ENCODE data around the gene SELENOT.

Gene SELENOT

DNA sequence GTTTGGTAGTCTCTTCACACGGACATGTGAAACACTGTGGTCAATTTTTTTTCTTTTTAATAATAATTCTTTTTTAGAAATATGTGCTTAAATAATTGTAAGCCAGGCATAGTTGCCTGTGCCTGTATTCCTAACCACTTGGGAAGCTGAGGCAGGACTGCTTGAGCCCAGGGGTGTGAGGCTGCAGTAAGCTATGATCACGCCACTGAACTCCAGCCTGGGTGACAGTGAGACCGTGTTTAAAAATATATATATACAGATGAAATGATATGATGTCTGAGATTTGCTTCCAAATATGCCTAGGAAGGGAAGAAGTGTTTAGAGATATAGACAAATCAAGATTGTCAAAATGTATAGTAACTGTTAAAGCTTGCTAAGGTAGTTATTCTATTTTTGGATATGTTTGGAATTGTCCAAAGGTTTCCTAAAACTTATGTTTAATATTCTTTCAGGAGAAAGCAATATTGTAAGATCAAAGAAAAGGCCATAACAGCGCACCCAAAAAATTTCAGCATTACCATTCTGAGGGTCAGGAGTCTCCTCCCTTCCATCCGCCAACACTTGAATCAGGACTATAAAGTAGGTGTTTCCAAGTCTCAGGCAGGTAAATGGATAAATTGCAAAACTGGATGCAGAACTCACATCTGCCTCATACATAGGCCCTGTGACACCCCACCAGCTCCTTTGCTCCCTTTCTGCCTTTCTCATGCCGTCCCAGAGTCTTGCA, 532 bp upstream of the SELENOT start:
- Histone ChIP-seq H3K4me1 (ENCODE audit: control insufficient read depth in 1 of 2, insufficient read depth in 2 of 2, low read length in 2 of 2) (peaks cover 15 to 16% of the 10 kb centered on the region in 2 experiments), H3K9me3 (ENCODE audit: insufficient read depth, low read depth, low read length) (no peaks in the 10 kb centered on the region), H4K12ac (ENCODE audit: low read depth, low read length) (peak overlapping the region; percentile 2), H3K4me2 (ENCODE audit: low read length) (peak overlapping the region; percentile 86), H2BK120ac (ENCODE audit: insufficient read depth, low read length, poor library complexity) (peak overlapping the region; percentile 70), H3K27ac (ENCODE audit: low read depth, low read length) (peak overlapping the region; percentile 88), H4K91ac (ENCODE audit: low read depth, low read length) (peak overlapping the region; percentile 53), H3K14ac (ENCODE audit: low read length) (peak overlapping the region; percentile 63), H3K79me1 (ENCODE audit: low read length) (peaks cover 23% of the 10 kb centered on the region), H3K79me2 (ENCODE audit: control insufficient read depth, insufficient read depth, low read length, poor library complexity) (peaks cover 18% of the 10 kb centered on the region), H2BK5ac (ENCODE audit: low read depth, low read length, poor library complexity) (peak overlapping the region; percentile 76), H3K4ac (ENCODE audit: low read depth, low read length) (peak overlapping the region; percentile 13), H4K8ac (ENCODE audit: low read depth, low read length) (peak overlapping the region; percentile 61), H3K27me3 (ENCODE audit: insufficient read depth, low read length) (no peaks in the 10 kb centered on the region), H2AK5ac (ENCODE audit: low read length) (no peak overlapping the region), H3K18ac (ENCODE audit: low read length) (peak overlapping the region; percentile 40), H3K4me3 (ENCODE audit: low read depth, low read length) (peak overlapping the region; percentile 73), H3K36me3 (ENCODE audit: control insufficient read depth in 1 of 2, insufficient read depth in 2 of 2, low read length in 2 of 2) (peaks cover 3% of the 10 kb centered on the region in 2 experiments), H2AFZ (ENCODE audit: insufficient read depth, low read length, poor library complexity) (peak overlapping the region; percentile 24), H2BK12ac (ENCODE audit: low read length) (no peak overlapping the region), H3K9ac (ENCODE audit: low read length) (peak overlapping the region; percentile 85), H3K23ac (ENCODE audit: low read length) (no peak overlapping the region)
- no peak for DNase-seq
- no CpG with 5 or more reads among the region's 6 CpGs for WGBS (ENCODE audit: extremely low coverage, insufficient coverage, insufficient read length)

DNA sequence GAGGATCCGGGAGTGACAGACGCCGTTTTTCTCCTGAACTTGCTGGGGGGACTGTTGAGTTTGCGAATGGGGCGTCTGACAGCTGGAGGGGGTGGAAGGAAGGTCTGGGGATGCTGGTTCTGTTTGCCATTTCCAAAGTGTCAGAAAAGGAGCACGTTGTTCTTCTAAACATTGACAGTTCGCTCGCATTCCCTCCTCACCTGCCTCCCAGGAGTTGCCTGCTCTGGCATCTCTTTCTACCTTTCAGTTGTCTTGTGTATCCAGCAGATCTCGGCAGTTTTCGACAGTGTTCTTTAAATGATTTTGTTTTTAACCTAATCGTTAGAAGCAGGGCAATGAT, 829 bp downstream of the SELENOT start:
- Histone ChIP-seq H3K4me2 (ENCODE audit: low read length) (peak overlapping the region; percentile 93), H3K4me1 (ENCODE audit: control insufficient read depth in 1 of 2, insufficient read depth in 2 of 2, low read length in 2 of 2) (peaks cover 8 to 12% of the 10 kb centered on the region in 2 experiments), H3K14ac (ENCODE audit: low read length) (peak overlapping the region; percentile 80), H4K8ac (ENCODE audit: low read depth, low read length) (peak overlapping the region; percentile 91), H3K79me2 (ENCODE audit: control insufficient read depth, insufficient read depth, low read length, poor library complexity) (peaks cover 18% of the 10 kb centered on the region), H2AFZ (ENCODE audit: insufficient read depth, low read length, poor library complexity) (no peak overlapping the region), H3K27me3 (ENCODE audit: insufficient read depth, low read length) (no peaks in the 10 kb centered on the region), H2BK5ac (ENCODE audit: low read depth, low read length, poor library complexity) (peak overlapping the region; percentile 81), H3K9ac (ENCODE audit: low read length) (peak overlapping the region; percentile 89), H4K12ac (ENCODE audit: low read depth, low read length) (peak overlapping the region; percentile 78), H3K18ac (ENCODE audit: low read length) (no peak overlapping the region), H3K79me1 (ENCODE audit: low read length) (peaks cover 17% of the 10 kb centered on the region), H2AK5ac (ENCODE audit: low read length) (no peak overlapping the region), H4K91ac (ENCODE audit: low read depth, low read length) (peak overlapping the region; percentile 52), H3K36me3 (ENCODE audit: control insufficient read depth in 1 of 2, insufficient read depth in 2 of 2, low read length in 2 of 2) (peaks cover 3% of the 10 kb centered on the region in 2 experiments), H2BK12ac (ENCODE audit: low read length) (no peak overlapping the region), H3K23ac (ENCODE audit: low read length) (no peak overlapping the region), H3K27ac (ENCODE audit: low read depth, low read length) (peak overlapping the region; percentile 90), H3K9me3 (ENCODE audit: insufficient read depth, low read depth, low read length) (no peaks in the 10 kb centered on the region), H2BK120ac (ENCODE audit: insufficient read depth, low read length, poor library complexity) (no peak overlapping the region), H3K4me3 (ENCODE audit: low read depth, low read length) (peak overlapping the region; percentile 84), H3K4ac (ENCODE audit: low read depth, low read length) (peak overlapping the region; percentile 61)
- DNase-seq: peak; percentile 13 to 37
- WGBS (ENCODE audit: extremely low coverage, insufficient coverage, insufficient read length): no CpG with 5 or more reads among the region's 11 CpGs

DNA sequence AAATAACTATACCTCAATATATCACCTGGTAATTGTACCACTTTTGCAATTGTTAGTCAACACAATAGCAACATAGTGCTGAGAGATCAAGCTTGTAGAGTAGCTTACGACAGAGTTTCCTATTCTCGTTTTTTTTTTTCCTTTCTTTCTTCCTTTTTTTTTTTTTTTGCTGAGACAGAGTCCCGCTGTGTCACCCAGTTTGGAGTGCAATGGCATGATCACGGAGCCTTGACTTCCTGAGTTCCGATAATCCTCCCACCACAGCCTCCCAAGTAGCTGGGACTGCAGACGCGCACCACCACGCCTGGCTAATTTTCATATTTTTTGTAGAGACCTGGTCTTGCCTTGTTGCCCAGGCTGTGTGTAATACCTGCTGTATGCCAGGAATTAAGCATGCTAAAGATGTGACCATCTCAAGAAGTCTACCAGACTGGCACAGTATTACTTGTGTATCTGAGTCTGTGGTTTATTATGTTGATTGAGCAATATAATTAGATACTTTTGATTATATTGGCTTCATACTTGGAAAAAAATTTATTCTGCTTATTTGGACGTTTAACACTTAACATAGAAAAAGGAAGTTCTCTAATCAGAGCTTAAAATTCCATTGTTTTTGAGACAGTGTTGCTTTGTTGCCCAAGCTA, 3.0 kb downstream of the SELENOT start:
- H3K4me2 ChIP-seq (ENCODE audit: low read length): no peak overlapping the region
- H4K8ac ChIP-seq (ENCODE audit: low read depth, low read length): no peak overlapping the region
- H2BK5ac ChIP-seq (ENCODE audit: low read depth, low read length, poor library complexity): no peak overlapping the region
- H3K9ac ChIP-seq (ENCODE audit: low read length): no peak overlapping the region
- no peaks in the 10 kb centered on the region for H3K27me3 ChIP-seq (ENCODE audit: insufficient read depth, low read length)
- no peak overlapping the region for H3K23ac ChIP-seq (ENCODE audit: low read length)
- H3K79me1 ChIP-seq (ENCODE audit: low read length): peaks cover 10% of the 10 kb centered on the region
- H4K91ac ChIP-seq (ENCODE audit: low read depth, low read length): peak overlapping the region; percentile 13
- H2AFZ ChIP-seq (ENCODE audit: insufficient read depth, low read length, poor library complexity): peak overlapping the region; percentile 77
- H2AK5ac ChIP-seq (ENCODE audit: low read length): no peak overlapping the region
- H3K4me3 ChIP-seq (ENCODE audit: low read depth, low read length): no peak overlapping the region
- H3K18ac ChIP-seq (ENCODE audit: low read length): no peak overlapping the region
- peaks cover 21% of the 10 kb centered on the region for H3K79me2 ChIP-seq (ENCODE audit: control insufficient read depth, insufficient read depth, low read length, poor library complexity)
- no peak overlapping the region for H2BK12ac ChIP-seq (ENCODE audit: low read length)
- no peak overlapping the region for H3K27ac ChIP-seq (ENCODE audit: low read depth, low read length)
- no peaks in the 10 kb centered on the region for H3K9me3 ChIP-seq (ENCODE audit: insufficient read depth, low read depth, low read length)
- no peak overlapping the region for H2BK120ac ChIP-seq (ENCODE audit: insufficient read depth, low read length, poor library complexity)
- peaks cover 2% of the 10 kb centered on the region in 2 experiments for H3K4me1 ChIP-seq (ENCODE audit: control insufficient read depth in 1 of 2, insufficient read depth in 2 of 2, low read length in 2 of 2)
- peak overlapping the region; percentile 61 for H4K12ac ChIP-seq (ENCODE audit: low read depth, low read length)
- peaks cover 3% of the 10 kb centered on the region in 2 experiments for H3K36me3 ChIP-seq (ENCODE audit: control insufficient read depth in 1 of 2, insufficient read depth in 2 of 2, low read length in 2 of 2)
- DNase-seq: no peak
- WGBS (ENCODE audit: extremely low coverage, insufficient coverage, insufficient read length): no CpG with 5 or more reads among the region's 9 CpGs
- peak overlapping the region; percentile 95 for H3K4ac ChIP-seq (ENCODE audit: low read depth, low read length)
- no peak overlapping the region for H3K14ac ChIP-seq (ENCODE audit: low read length)

GRCh38 chr3:150607267-150608065, 4.3 kb downstream of the SELENOT start:
- no peak overlapping the region for H4K12ac ChIP-seq (ENCODE audit: low read depth, low read length)
- H3K79me2 ChIP-seq (ENCODE audit: control insufficient read depth, insufficient read depth, low read length, poor library complexity): peaks cover 23% of the 10 kb centered on the region
- DNase-seq: no peak
- H3K36me3 ChIP-seq (ENCODE audit: control insufficient read depth in 1 of 2, insufficient read depth in 2 of 2, low read length in 2 of 2): peaks cover 10% of the 10 kb centered on the region in 2 experiments
- no peak overlapping the region for H3K18ac ChIP-seq (ENCODE audit: low read length)
- H3K4me2 ChIP-seq (ENCODE audit: low read length): no peak overlapping the region
- no peaks in the 10 kb centered on the region for H3K27me3 ChIP-seq (ENCODE audit: insufficient read depth, low read length)
- H2AFZ ChIP-seq (ENCODE audit: insufficient read depth, low read length, poor library complexity): no peak overlapping the region
- no peak overlapping the region for H2BK12ac ChIP-seq (ENCODE audit: low read length)
- no peak overlapping the region for H2BK120ac ChIP-seq (ENCODE audit: insufficient read depth, low read length, poor library complexity)
- no peak overlapping the region for H4K8ac ChIP-seq (ENCODE audit: low read depth, low read length)
- no peaks in the 10 kb centered on the region for H3K9me3 ChIP-seq (ENCODE audit: insufficient read depth, low read depth, low read length)
- no peak overlapping the region for H3K27ac ChIP-seq (ENCODE audit: low read depth, low read length)
- H2AK5ac ChIP-seq (ENCODE audit: low read length): no peak overlapping the region
- H3K79me1 ChIP-seq (ENCODE audit: low read length): peaks cover 9% of the 10 kb centered on the region
- no peak overlapping the region for H3K23ac ChIP-seq (ENCODE audit: low read length)
- H3K4me1 ChIP-seq (ENCODE audit: control insufficient read depth in 1 of 2, insufficient read depth in 2 of 2, low read length in 2 of 2): peaks cover 0 to 2% of the 10 kb centered on the region in 2 experiments
- no peak overlapping the region for H3K4me3 ChIP-seq (ENCODE audit: low read depth, low read length)
- no peak overlapping the region for H2BK5ac ChIP-seq (ENCODE audit: low read depth, low read length, poor library complexity)
- WGBS (ENCODE audit: extremely low coverage, insufficient coverage, insufficient read length): no CpG with 5 or more reads among the region's 8 CpGs
- H3K4ac ChIP-seq (ENCODE audit: low read depth, low read length): peak overlapping the region; percentile 10
- H3K9ac ChIP-seq (ENCODE audit: low read length): no peak overlapping the region
- no peak overlapping the region for H4K91ac ChIP-seq (ENCODE audit: low read depth, low read length)
- H3K14ac ChIP-seq (ENCODE audit: low read length): no peak overlapping the region

All from trophoblast cell (in vitro differentiated cells and primary cell).